Ishikawa (cell line): ENCODE measurements around the gene PRC1.

Source experiments
- CEBPB ChIP-seq: IDR thresholded peaks from 2 replicates; pipeline ENCODE4 v1.6.1; 2012
- CREB1 ChIP-seq: IDR thresholded peaks from 2 replicates; pipeline ENCODE4 v1.6.1; 2012; ENCODE audit warnings: low read depth
- EGR1 ChIP-seq: IDR thresholded peaks from 2 replicates; pipeline ENCODE4 v1.6.1; 2012
- EP300 ChIP-seq: IDR thresholded peaks from 2 replicates; pipeline ENCODE4 v1.6.1; 2012; ENCODE audit warnings: borderline replicate concordance
- FOXM1 ChIP-seq: IDR thresholded peaks from 2 replicates; pipeline ENCODE4 v1.6.1; 2012; ENCODE audit warnings: low read depth, borderline replicate concordance
- NFIC ChIP-seq: IDR thresholded peaks from 2 replicates; pipeline ENCODE4 v1.6.1; 2012
- RAD21 ChIP-seq: IDR thresholded peaks from 2 replicates; pipeline ENCODE4 v1.6.1; 2012; ENCODE audit warnings: low read depth
- TAF1 ChIP-seq: IDR thresholded peaks from 2 replicates; pipeline ENCODE4 v1.6.1; 2012; ENCODE audit warnings: low read depth, mild to moderate bottlenecking
- TCF12 ChIP-seq: IDR thresholded peaks from 2 replicates; pipeline ENCODE4 v1.6.1; 2012; ENCODE audit warnings: low read depth
- TEAD4 ChIP-seq: IDR thresholded peaks from 2 replicates; pipeline ENCODE4 v1.6.1; 2012
- YY1 ChIP-seq: IDR thresholded peaks from 2 replicates; pipeline ENCODE4 v1.6.1; 2012; ENCODE audit warnings: low read depth
- ZBTB7A ChIP-seq: IDR thresholded peaks from 2 replicates; pipeline ENCODE4 v1.6.1; 2012; ENCODE audit warnings: low read depth
- TF ChIP-seq, protein P1 (sequence below): IDR thresholded peaks from 2 replicates; pipeline ENCODE4 v1.6.1; 2012
- TF ChIP-seq, protein P2 (sequence below): IDR thresholded peaks from 2 replicates; pipeline ENCODE4 v1.6.1; 2012; ENCODE audit warnings: low read depth, mild to moderate bottlenecking
- TF ChIP-seq, protein P3 (sequence below): IDR thresholded peaks from 2 replicates; pipeline ENCODE4 v1.6.1; 2012

Gene PRC1

DNA sequence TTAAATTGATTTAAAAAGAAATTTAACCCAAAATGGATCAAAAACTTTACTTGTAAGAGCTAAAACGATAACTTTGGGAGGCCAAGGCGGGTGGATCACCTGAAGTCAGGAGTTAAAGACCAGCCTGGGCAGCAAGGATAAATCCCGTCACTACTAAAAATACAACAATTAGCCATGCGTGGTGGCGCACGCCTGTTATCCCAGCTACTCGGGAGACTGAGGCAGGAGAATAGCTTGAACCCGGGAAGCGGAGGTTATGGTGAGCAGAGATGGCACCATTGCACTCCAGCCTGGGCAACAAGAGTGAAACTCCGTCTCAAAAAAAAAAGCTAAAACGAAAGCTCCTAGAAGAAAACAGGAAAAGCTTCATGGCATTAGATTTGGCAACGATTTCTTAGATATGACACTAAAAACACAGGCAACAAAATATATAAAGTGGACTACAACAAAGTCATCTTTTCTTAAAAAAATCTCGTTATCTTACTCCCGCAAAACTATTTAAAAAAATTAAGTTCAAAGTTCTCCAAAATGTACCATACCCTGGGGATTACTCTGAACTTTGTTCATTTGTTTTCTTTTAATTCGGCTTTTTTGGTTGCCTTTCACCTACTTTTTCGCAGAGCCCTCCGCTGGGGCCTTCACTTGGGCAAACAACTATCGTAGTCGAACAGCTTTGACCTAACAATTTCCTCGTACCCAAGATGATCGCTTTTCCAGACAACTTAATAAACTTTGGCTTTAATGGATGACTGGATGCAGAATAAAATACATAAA is 64.9 kb downstream of the PRC1 start:
- no peak for TF ChIP-seq TAF1
- no peak for TF ChIP-seq TEAD4
- TF ChIP-seq, protein P1, sequence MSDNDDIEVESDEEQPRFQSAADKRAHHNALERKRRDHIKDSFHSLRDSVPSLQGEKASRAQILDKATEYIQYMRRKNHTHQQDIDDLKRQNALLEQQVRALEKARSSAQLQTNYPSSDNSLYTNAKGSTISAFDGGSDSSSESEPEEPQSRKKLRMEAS: no peak

DNA sequence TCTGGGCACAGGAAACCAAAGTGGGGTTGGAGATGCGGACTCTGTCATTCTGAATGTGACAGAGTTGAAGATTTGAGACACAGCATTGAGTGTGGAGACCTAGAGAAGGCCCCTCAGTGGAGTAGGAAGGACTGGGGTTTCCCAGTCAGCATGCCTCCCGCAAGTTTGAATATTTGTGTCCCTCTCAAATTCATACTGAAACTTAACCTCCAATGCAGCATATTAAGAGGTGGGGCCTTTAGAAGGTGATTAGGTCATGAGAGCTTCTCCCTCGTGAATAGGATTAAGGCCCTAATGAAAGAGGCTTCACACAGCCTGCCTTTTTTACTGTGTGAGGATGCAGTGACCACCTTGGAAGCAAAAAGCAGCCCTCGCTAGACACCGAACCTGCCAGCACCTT is 70.0 kb downstream of the PRC1 start:
- TF ChIP-seq, protein P2, sequence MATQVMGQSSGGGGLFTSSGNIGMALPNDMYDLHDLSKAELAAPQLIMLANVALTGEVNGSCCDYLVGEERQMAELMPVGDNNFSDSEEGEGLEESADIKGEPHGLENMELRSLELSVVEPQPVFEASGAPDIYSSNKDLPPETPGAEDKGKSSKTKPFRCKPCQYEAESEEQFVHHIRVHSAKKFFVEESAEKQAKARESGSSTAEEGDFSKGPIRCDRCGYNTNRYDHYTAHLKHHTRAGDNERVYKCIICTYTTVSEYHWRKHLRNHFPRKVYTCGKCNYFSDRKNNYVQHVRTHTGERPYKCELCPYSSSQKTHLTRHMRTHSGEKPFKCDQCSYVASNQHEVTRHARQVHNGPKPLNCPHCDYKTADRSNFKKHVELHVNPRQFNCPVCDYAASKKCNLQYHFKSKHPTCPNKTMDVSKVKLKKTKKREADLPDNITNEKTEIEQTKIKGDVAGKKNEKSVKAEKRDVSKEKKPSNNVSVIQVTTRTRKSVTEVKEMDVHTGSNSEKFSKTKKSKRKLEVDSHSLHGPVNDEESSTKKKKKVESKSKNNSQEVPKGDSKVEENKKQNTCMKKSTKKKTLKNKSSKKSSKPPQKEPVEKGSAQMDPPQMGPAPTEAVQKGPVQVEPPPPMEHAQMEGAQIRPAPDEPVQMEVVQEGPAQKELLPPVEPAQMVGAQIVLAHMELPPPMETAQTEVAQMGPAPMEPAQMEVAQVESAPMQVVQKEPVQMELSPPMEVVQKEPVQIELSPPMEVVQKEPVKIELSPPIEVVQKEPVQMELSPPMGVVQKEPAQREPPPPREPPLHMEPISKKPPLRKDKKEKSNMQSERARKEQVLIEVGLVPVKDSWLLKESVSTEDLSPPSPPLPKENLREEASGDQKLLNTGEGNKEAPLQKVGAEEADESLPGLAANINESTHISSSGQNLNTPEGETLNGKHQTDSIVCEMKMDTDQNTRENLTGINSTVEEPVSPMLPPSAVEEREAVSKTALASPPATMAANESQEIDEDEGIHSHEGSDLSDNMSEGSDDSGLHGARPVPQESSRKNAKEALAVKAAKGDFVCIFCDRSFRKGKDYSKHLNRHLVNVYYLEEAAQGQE: no peak
- TF ChIP-seq, protein P1: no peak
- TF ChIP-seq, protein P3, sequence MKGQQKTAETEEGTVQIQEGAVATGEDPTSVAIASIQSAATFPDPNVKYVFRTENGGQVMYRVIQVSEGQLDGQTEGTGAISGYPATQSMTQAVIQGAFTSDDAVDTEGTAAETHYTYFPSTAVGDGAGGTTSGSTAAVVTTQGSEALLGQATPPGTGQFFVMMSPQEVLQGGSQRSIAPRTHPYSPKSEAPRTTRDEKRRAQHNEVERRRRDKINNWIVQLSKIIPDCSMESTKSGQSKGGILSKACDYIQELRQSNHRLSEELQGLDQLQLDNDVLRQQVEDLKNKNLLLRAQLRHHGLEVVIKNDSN: no peak
- TF ChIP-seq EGR1 (no peak), RAD21 (no peak), FOXM1 (no peak), YY1 (no peak), EP300 (no peak), NFIC (no peak), CEBPB (no peak), TAF1 (no peak), CREB1 (no peak), TCF12 (no peak), ZBTB7A (no peak), TEAD4 (no peak)

DNA sequence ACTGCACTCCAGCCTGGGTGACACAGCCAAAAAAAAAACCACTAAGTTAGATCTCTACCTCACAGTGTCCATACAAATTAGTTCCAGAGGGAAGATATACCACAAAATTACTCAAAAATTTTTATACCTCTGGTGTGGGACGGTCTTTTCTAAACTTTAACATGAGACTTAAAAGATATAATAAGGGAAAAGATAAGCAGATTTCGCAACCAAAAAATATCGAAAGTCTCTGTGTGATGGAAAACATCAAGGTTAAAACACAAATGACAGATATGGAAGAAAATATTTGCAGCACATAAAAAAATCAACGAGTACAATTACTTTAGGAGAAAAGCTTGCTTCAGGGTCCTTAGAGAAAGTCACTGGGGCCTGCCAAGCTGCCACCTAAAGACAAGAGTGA is 72.4 kb downstream of the PRC1 start:
- no peak for TF ChIP-seq ZBTB7A

DNA sequence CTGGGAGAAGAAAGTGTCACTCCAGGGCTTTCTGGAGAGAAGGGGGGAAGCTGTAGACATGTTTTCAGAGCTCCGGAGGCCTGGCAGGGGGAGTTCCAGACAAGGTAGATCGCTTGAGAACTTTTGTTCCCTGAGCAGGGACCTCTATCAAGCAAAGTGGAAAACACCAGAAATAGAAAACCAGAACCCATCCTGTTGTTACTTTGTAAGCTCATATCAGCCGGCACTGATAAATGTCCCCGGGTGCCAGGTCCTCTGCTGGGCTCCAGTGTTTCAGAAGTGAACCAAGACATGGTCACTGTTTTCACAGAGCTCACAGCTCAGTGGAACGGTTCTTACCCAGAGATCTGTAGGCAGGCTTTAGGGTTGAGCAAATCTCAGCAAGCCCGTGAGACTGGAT is 75.5 kb downstream of the PRC1 start:
- no peak for TF ChIP-seq NFIC

DNA sequence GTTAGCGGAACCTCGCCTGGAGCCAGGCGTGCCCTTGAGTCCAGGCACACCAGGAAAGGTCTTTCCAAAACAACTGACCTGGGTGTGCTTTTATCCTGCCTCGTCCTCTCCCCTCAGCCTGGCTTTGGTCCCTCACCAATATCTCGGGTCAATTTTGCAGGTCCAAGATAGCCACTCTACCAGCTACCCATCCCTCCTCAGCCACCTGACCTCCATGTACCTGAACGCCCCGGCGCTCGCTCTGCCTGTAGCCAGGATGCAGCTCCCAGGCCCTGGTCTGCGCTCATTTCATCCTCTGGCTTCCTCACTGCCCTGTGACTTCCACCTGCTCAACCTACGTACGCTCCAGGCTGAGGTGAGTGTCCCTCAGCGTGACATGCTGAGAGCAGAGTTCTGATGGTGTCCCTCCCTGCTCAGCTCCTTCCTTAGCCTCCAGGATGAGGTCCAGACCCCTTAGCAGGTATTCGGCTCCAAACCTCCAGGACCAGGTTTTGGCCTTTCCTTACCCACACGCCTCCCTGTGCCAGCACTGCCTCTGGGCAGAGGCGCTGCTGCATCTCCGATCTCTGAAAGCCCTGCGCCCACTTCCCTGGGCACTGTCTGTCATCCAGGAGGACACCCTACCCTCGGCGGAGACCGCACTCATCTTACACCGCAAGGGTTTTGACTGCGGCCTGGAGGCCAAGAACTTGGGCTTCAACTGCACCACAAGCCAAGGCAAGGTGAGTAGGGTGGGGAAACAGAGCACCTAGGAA is 76.1 kb downstream of the PRC1 start:
- no peak for TF ChIP-seq CEBPB
- TF ChIP-seq NFIC: no peak
- TF ChIP-seq EP300: no peak

DNA sequence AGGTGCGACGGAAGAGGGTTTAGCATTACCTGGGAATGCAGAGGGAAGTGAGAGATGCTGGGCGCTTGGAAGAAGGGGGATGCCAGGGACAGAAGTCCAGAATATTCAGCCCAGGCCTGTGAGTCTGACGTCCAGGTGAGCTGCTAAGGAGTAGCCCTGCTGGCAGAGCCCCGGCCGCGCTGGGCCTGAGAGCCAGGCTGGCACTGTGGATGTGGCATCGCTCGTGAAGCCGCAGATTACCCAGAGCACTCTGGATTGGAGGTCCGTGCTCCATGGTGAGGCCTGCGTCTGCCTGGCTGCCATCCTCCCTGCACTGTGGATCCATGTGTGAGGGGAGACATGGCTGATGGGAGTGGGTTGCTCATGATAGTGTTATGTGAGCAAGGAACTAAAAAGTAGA is 76.8 kb downstream of the PRC1 start:
- TF ChIP-seq, protein P3: no peak
- no peak for TF ChIP-seq RAD21
- TF ChIP-seq TCF12: no peak
- TF ChIP-seq TEAD4: no peak
- no peak for TF ChIP-seq TAF1
- TF ChIP-seq FOXM1: no peak
- TF ChIP-seq, protein P2: no peak
- no peak for TF ChIP-seq YY1
- TF ChIP-seq, protein P1: no peak
- TF ChIP-seq EP300: no peak
- no peak for TF ChIP-seq CREB1
- TF ChIP-seq ZBTB7A: no peak
- no peak for TF ChIP-seq NFIC
- TF ChIP-seq CEBPB: no peak
- no peak for TF ChIP-seq EGR1
